Right forelimb (tissue), 1 donor: ENCODE measurements around the gene CCDC171.
"Not testable (repeated sequence)": the region's sequence is repeated elsewhere in the genome, so short reads cannot be mapped to it uniquely, and the experiment has no call there.

Source experiments
- DNase-seq: peaks from one replicate; pipeline ENCODE4 v3.0.0-alpha.2; 2018

Gene CCDC171

GRCh38 chr9:15769547-15769946 lies 216.7 kb downstream of the CCDC171 start:
- no peak for DNase-seq

- DNase-seq, result no peak
Observed at GRCh38 chr9:15778861-15779260, 226.0 kb downstream of the CCDC171 start.

DNA sequence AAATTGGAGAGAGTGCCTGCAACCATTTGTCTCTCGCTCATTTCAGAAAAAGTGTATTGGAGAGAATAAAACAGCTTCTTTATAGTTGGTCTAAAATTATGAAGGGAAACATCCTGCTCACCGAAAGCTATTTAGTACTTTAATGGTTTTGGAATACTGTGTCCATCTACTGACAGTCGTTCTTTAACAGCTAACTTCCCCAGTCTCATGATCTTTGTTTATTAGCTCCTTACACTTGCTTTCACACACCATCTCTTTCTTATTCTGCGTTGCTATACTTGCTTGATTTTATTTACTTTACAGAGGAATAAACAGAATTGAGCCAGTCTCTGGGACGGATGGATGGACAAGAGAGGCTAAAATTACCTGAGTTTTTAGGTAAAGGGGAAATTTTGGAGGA lies 229.3 kb downstream of the CCDC171 start:
- DNase-seq, result no peak

GRCh38 chr9:15785584-15785983 lies 232.7 kb downstream of the CCDC171 start:
- DNase-seq, result no peak

DNA sequence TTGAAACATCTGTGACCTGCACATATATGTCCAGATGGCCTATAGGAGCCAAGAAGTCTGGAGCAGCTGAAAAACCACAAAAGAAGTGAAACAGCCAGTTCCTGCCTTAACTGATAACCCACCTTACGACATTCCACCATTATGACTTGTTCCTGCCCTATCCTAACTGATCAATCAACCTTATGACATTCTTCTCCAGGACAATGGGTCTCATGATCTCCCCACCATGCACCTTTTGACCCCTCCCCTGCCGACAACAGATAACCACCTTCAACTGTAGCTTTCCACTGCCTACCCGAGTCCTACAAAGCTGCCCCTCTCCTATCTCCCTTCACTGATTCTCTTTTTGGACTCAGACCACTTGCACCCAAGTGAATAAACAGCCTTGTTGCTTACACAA lies 233.8 kb downstream of the CCDC171 start:
- no peak for DNase-seq

GRCh38 chr9:15810219-15810899 lies 257.5 kb downstream of the CCDC171 start:
- DNase-seq, result not testable (repeated sequence)

- no peak for DNase-seq
Observed at GRCh38 chr9:15813076-15813475, 260.2 kb downstream of the CCDC171 start.

- no peak for DNase-seq
Observed at GRCh38 chr9:15824310-15824709, 271.5 kb downstream of the CCDC171 start.

DNA sequence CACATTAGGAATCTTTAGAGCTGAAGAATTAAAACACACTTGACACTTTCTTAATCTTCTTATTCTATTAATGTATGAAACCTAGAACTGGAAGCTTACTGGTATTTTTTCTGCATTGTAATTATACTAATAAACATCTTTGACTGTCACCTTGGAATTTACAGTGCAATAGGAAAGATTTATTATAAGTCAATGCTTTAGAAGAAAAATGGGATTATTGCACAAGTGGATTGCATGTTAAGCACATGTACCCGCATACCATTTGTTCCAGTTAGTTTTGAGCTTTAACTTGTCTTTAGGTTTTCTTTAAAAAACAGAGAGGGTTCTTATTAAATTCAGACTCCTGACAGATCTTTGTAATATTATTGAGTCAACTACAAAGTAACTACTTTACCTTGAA lies 278.5 kb downstream of the CCDC171 start:
- DNase-seq, result no peak

GRCh38 chr9:15834541-15834940 lies 281.7 kb downstream of the CCDC171 start:
- no peak for DNase-seq

GRCh38 chr9:15837079-15837679 lies 284.3 kb downstream of the CCDC171 start:
- DNase-seq, result no peak

- no peak for DNase-seq
Observed at GRCh38 chr9:15842051-15842450, 289.2 kb downstream of the CCDC171 start.

- DNase-seq, result no peak
Observed at GRCh38 chr9:15843316-15843715, 290.5 kb downstream of the CCDC171 start.

GRCh38 chr9:15843931-15844330 lies 291.1 kb downstream of the CCDC171 start:
- no peak for DNase-seq

DNA sequence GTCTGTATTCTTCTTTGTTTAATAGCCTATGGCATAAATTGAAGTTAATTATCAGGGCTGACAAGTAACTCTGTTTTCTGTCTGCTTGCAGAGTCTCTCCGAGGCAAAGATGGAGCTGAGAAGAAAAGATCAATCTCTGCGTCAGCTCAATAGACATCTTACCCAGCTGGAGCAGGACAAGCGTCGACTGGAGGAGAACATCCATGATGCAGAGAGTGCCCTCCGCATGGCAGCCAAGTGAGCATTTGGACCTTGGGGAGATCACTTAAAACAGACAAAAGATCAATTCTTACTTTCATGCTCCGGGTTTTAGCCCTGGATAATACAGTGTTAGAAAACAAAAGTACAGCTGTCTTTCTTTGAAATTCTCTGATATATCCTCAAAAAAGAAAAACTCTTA lies 293.8 kb downstream of the CCDC171 start:
- DNase-seq, result no peak

DNA sequence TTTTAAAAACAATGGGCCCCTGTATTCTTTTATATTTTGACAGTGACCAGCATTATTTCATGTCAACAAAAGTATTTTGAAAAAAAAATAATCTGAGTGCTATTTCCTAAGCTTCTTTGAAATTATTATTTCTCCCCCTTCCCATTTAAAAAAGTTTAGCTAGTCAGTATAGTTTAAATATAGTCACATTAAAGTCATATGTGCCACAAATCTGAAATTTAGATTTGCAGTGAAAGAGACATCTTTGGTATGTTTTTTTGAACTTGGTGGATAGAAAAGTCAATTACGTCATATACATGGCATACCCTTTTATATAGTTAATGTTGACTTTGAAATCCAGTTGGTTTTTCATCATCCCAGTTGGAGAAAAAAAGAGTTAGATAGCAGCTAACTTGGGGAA lies 297.0 kb downstream of the CCDC171 start:
- DNase-seq, result no peak

- no peak for DNase-seq
Observed at GRCh38 chr9:15851766-15852165, 298.9 kb downstream of the CCDC171 start.

DNA sequence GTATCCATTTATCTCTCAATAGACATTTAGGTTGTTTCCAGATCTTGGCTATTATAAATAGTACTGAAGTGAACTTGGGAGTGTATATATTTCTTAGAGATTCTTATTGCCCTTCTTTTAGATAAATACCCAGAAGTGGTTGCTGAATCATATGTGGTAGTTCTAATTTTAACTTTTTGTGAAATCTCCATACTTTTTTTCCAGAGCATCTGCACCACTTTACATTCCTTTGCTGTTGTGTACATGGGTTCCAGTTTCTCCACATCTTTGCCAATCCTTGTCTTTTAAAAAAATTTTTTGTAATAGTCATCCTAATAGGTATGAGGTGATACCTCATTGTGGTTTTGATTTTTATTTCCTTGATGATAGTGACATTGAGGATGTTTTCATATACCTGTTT lies 303.7 kb downstream of the CCDC171 start:
- no peak for DNase-seq

GRCh38 chr9:15867334-15867733 lies 314.5 kb downstream of the CCDC171 start:
- no peak for DNase-seq

GRCh38 chr9:15867988-15868387 lies 315.1 kb downstream of the CCDC171 start:
- no peak for DNase-seq

- no peak for DNase-seq
Observed at GRCh38 chr9:15873573-15874177, 320.8 kb downstream of the CCDC171 start.

DNA sequence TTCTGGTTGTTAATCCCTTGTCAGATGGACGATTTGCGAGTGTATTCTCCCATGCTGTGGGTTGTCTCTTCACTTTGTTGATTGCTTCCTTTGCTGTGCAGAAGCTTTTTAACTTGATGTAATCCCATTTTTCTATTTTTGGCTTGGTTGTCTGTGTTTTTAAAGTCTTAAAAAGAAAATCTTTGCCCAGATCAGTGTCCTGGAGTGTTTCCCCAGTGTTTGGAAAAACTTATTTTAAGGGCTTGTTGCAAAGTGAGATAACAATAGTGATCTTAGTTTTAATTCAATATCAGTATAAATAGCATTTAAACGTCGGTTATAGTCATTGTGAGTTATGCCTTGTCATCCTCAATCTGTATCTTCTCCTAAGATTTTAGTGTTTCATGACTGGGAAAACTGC lies 329.5 kb downstream of the CCDC171 start:
- DNase-seq, result no peak

GRCh38 chr9:15882883-15883282 lies 330.0 kb downstream of the CCDC171 start:
- no peak for DNase-seq

DNA sequence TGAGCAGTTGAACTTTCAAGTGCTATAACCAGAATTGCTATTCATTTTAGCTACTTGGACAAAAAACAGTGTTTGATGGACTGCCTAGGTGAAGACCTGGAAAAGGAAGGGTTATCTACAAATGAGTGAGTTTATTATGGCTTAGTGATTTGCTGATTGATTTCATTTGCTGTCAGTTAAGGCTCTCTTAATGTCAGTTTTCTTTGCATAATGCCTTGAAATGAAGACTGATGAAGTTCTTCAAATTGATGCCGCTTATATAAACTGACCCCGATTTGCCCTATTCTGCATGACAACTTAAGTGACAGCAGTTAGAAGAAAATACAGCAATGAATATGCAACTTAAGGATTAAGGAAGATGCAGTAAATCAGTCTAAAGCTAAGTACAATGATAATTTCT lies 332.6 kb downstream of the CCDC171 start:
- DNase-seq, result no peak

- no peak for DNase-seq
Observed at GRCh38 chr9:15889555-15889954, 336.7 kb downstream of the CCDC171 start.
